ENCODE data around the gene WBP2NL.
"Not testable (repeated sequence)": the region's sequence is repeated elsewhere in the genome, so short reads cannot be mapped to it uniquely, and the experiment has no call there.

The WBP2NL gene

DNA sequence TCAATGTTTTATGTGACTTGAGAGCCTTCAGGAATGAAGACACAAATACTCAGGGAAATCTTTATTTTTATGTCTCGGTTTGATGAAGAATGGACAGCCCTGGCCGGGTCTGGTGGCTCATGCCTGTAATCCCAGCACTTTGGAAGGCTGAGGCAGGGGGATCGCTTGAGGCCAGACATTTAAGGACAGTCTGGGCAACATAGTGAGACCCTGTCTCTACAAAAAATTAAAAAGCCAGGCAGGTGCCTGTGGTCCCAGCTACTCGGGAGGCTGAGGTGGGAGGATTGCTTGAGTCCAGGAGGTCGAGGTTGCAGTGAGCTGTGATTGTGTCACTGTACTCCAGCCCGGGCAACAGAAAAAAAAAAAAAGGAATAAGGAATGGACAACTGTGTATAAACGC is 72.9 kb downstream of the WBP2NL start:
- not testable (repeated sequence) for DNase-seq (ENCODE audit: low read depth in 2 of 2, low spot score in 1 of 2)

GRCh38 chr22:42072606-42073330 is 74.2 kb downstream of the WBP2NL start:
- no peak for DNase-seq (ENCODE audit: low read depth in 2 of 2, low spot score in 1 of 2)

GRCh38 chr22:42073621-42074041 is 75.0 kb downstream of the WBP2NL start:
- DNase-seq (ENCODE audit: low read depth in 2 of 2, low spot score in 1 of 2) = no peak

DNA sequence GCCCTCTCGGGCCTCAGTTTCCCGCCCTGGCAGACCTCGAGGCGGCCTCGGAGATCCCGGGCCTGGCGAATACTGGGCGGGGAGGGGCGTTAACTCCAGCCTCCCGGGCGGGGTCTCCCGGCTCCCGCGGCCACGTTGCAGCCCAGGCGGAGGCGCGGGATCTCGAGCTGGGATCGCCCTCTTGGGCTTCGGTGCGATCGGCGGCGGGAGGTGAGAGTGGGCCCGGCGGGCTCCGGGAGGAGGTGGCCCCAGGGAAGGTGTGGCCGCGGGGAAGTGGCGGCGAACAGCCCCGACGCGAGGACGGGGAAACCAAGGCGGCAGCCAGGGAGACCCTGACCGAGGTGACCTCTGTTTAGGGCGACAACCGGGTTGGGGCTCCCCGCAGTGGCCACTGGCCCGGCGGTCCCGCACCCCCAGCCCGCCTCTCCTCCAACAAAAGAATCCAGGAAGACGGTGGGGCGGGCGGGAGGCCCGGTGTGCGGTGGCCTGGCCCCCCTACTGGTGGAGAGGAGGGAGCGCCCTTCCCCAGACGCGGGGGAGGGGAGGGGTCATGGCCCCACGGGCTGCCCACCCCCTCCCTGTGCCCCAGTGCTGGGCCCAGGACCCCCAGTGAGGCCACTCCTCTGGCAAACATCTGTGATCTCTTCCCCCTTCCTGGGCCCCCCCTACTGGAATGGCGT is 75.7 kb downstream of the WBP2NL start, which contains the start of gene PHETA2:
PHETA2 (plus strand) TSS at position 117 of the 680 bp plus-strand sequence. CDS start 3,046 bp downstream, outside the sequence.
- peak in 1 of 2 donors; percentile 23 for DNase-seq (ENCODE audit: low read depth in 2 of 2, low spot score in 1 of 2)

- no peak for DNase-seq (ENCODE audit: low read depth in 2 of 2, low spot score in 1 of 2)
Measured at GRCh38 chr22:42074846-42075676, 76.5 kb downstream of the WBP2NL start.

DNA sequence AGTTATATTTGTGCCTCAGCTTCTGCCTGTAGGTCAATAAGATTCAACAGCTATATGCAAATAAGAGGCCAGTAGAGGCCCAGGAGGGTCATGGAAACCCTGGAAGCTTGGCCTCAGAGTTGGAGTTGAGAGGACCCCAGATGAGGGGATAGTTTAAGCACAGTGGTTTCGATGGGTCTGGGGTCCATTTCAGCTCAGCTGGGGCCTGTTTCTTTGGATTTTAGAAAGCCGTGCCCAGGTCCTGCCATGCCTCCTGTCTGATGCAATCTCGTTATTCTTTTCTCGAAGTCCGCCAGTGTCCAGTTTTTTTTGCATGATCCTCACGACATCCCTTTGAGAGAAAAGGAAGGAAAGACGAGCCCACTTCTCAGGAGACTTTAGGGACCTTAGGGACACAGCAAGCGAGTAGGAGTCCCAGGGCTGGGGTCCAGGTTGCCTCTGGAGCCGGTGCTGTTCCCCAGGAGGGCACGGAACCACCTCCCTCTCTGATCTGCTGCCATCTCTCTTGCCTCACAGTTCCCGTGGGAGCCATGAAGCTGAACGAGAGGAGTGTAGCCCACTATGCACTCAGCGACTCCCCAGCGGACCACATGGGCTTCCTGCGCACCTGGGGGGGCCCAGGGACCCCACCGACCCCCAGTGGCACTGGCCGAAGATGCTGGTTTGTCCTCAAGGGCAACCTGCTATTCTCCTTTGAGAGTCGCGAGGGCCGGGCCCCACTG is 78.3 kb downstream of the WBP2NL start:
- no peak for DNase-seq (ENCODE audit: low read depth in 2 of 2, low spot score in 1 of 2)

DNA sequence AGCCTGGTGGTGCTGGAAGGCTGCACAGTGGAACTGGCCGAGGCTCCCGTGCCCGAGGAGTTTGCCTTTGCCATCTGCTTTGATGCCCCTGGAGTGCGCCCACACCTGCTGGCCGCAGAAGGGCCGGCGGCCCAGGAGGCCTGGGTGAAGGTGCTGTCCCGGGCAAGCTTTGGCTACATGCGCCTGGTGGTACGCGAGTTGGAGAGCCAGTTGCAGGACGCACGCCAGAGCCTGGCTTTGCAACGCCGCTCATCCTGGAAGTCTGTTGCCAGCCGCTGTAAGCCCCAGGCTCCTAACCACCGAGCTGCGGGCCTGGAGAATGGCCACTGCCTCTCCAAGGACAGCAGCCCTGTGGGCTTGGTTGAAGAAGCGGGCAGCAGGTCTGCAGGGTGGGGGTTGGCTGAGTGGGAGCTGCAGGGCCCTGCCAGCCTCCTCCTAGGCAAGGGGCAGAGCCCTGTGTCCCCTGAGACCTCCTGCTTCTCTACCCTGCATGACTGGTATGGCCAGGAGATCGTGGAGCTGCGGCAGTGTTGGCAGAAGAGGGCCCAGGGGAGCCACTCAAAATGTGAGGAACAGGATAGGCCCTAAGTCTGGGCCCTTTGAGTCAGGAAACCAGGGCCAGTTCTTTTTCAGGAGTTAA is 79.0 kb downstream of the WBP2NL start:
- DNase-seq (ENCODE audit: low read depth in 2 of 2, low spot score in 1 of 2) = no peak

All from stimulated activated CD8-positive, alpha-beta memory T cell treated with anti-CD3 and anti-CD28 coated beads, Interleukin-4, amount 100 ng/mL, for 4 hours (primary cell).